ENCODE measurements around the gene FAM13C.

GRCh38 chr10:59270492-59270891, 91.9 kb downstream of the FAM13C start:
- TF ChIP-seq POLR2A (IDR thresholded peaks at IDR 0.05; ENCODE audit: low read depth) (no peak), CTCF (IDR thresholded peaks at IDR 0.05) (no peak), EP300 (IDR thresholded peaks at IDR 0.05) (no peak), POLR2AphosphoS5 (IDR thresholded peaks at IDR 0.05) (no peak)

Data from esophagus muscularis mucosa (tissue), 4 donors.